ENCODE data around the gene CDC34.
A peak's percentile ranks its signal among the peaks of the same experiment; 100 is the strongest.
"Not testable (repeated sequence)": the region's sequence is repeated elsewhere in the genome, so short reads cannot be mapped to it uniquely, and the experiment has no call there.

The CDC34 gene

GRCh38 chr19:579842-580155 lies 48.2 kb downstream of the CDC34 start:
- Histone ChIP-seq H3K9ac (no peak overlapping the region), H3K4me1 (peaks cover 35% of the 10 kb centered on the region), H4K20me1 (peaks cover 97% of the 10 kb centered on the region), H3K9me3 (no peaks in the 10 kb centered on the region), H3K4me2 (no peak overlapping the region), H3K36me3 (peaks cover 82% of the 10 kb centered on the region), H3K27ac (no peak overlapping the region), H3K27me3 (no peaks in the 10 kb centered on the region), H3K4me3 (no peak overlapping the region)
- no peak for TF ChIP-seq Cebpa-rat (IDR thresholded peaks at IDR 0.05)

GRCh38 chr19:580274-580835 lies 48.8 kb downstream of the CDC34 start:
- Histone ChIP-seq H3K4me1 (peaks cover 31% of the 10 kb centered on the region), H4K20me1 (peaks cover 97% of the 10 kb centered on the region), H3K4me2 (no peak overlapping the region), H3K27ac (no peak overlapping the region), H3K4me3 (no peak overlapping the region), H3K27me3 (no peaks in the 10 kb centered on the region), H3K36me3 (peaks cover 82% of the 10 kb centered on the region), H3K9ac (no peak overlapping the region), H3K9me3 (no peaks in the 10 kb centered on the region)
- TF ChIP-seq Cebpa-rat (IDR thresholded peaks at IDR 0.05), result no peak

- Histone ChIP-seq H3K9ac (no peak overlapping the region), H3K4me1 (peaks cover 20% of the 10 kb centered on the region), H3K4me3 (no peak overlapping the region), H3K27me3 (no peaks in the 10 kb centered on the region; the same call in 1 of the 2 replicates), H3K36me3 (peaks cover 75% of the 10 kb centered on the region), H4K20me1 (peaks cover 97% of the 10 kb centered on the region), H3K27ac (no peak overlapping the region), H3K9me3 (no peaks in the 10 kb centered on the region), H3K4me2 (no peak overlapping the region)
- no peak for TF ChIP-seq Cebpa-rat (IDR thresholded peaks at IDR 0.05)
These were observed 50.0 kb downstream of the CDC34 start for GRCh38 chr19:581399-582111.

GRCh38 chr19:582497-583197 lies 51.1 kb downstream of the CDC34 start:
- TF ChIP-seq Cebpa-rat (IDR thresholded peaks at IDR 0.05), result no peak
- no peak overlapping the region for H3K9ac ChIP-seq

GRCh38 chr19:583198-583967 lies 51.8 kb downstream of the CDC34 start:
- H3K4me2 ChIP-seq, result no peak overlapping the region
- no peaks in the 10 kb centered on the region for H3K9me3 ChIP-seq
- H4K20me1 ChIP-seq, result peaks cover 90% of the 10 kb centered on the region

More at GRCh38 chr19:582497-583197, 51.1 kb downstream of the CDC34 start:
- Histone ChIP-seq H3K9me3 (no peaks in the 10 kb centered on the region), H3K4me3 (no peak overlapping the region), H3K27me3 (peaks cover under 1% of the 10 kb centered on the region; the same call in 1 of the 2 replicates), H3K27ac (no peak overlapping the region), H3K4me1 (peaks cover 14% of the 10 kb centered on the region), H3K4me2 (no peak overlapping the region), H4K20me1 (peaks cover 90% of the 10 kb centered on the region), H3K36me3 (peaks cover 64% of the 10 kb centered on the region)

GRCh38 chr19:583968-584239 lies 52.3 kb downstream of the CDC34 start:
- Histone ChIP-seq H3K27me3 (peaks cover 13% of the 10 kb centered on the region), H3K27ac (no peak overlapping the region), H4K20me1 (peaks cover 90% of the 10 kb centered on the region), H3K4me1 (peaks cover 27% of the 10 kb centered on the region), H3K9me3 (no peaks in the 10 kb centered on the region), H3K36me3 (peaks cover 51% of the 10 kb centered on the region), H3K4me3 (no peak overlapping the region), H3K4me2 (peak overlapping the region; percentile 17; the same call in 1 of the 2 replicates), H3K9ac (no peak overlapping the region)
- TF ChIP-seq Cebpa-rat (IDR thresholded peaks at IDR 0.05), result no peak

More at GRCh38 chr19:583198-583967, 51.8 kb downstream of the CDC34 start:
- TF ChIP-seq Cebpa-rat (IDR thresholded peaks at IDR 0.05), result no peak
- peaks cover 8% of the 10 kb centered on the region for H3K27me3 ChIP-seq
- H3K36me3 ChIP-seq, result peaks cover 56% of the 10 kb centered on the region
- H3K4me3 ChIP-seq, result no peak overlapping the region
- H3K27ac ChIP-seq, result no peak overlapping the region
- H3K4me1 ChIP-seq, result peaks cover 22% of the 10 kb centered on the region
- H3K9ac ChIP-seq, result no peak overlapping the region

GRCh38 chr19:584240-585001 lies 52.9 kb downstream of the CDC34 start:
- Histone ChIP-seq H3K4me1 (peaks cover 32% of the 10 kb centered on the region), H3K27ac (no peak overlapping the region), H3K4me3 (no peak overlapping the region), H3K27me3 (peaks cover 19% of the 10 kb centered on the region), H3K36me3 (peaks cover 46% of the 10 kb centered on the region), H3K9me3 (no peaks in the 10 kb centered on the region), H3K4me2 (peak overlapping the region; percentile 17; the same call in 1 of the 2 replicates), H3K9ac (no peak overlapping the region), H4K20me1 (peaks cover 90% of the 10 kb centered on the region)
- TF ChIP-seq Cebpa-rat (IDR thresholded peaks at IDR 0.05), result no peak

- peaks cover 23% of the 10 kb centered on the region for H3K27me3 ChIP-seq
- H3K36me3 ChIP-seq, result peaks cover 39% of the 10 kb centered on the region
- H3K4me1 ChIP-seq, result peaks cover 32% of the 10 kb centered on the region
- H3K9ac ChIP-seq, H3K9me3 ChIP-seq, H3K4me3 ChIP-seq, H3K4me2 ChIP-seq, H3K27ac ChIP-seq: not testable (repeated sequence)
- H4K20me1 ChIP-seq, result peaks cover 83% of the 10 kb centered on the region
These were observed 53.6 kb downstream of the CDC34 start for GRCh38 chr19:585146-585545.

- H3K9ac ChIP-seq, result no peak overlapping the region
- peaks cover 32% of the 10 kb centered on the region for H3K4me1 ChIP-seq
- H4K20me1 ChIP-seq, result peaks cover 83% of the 10 kb centered on the region
- H3K4me3 ChIP-seq, result no peak overlapping the region
- peaks cover 27% of the 10 kb centered on the region for H3K27me3 ChIP-seq
- H3K9me3 ChIP-seq, result no peaks in the 10 kb centered on the region
- no peak for TF ChIP-seq Cebpa-rat (IDR thresholded peaks at IDR 0.05)
- peaks cover 34% of the 10 kb centered on the region for H3K36me3 ChIP-seq
- H3K4me2 ChIP-seq, result no peak overlapping the region
- H3K27ac ChIP-seq, result no peak overlapping the region
These were observed 54.1 kb downstream of the CDC34 start for GRCh38 chr19:585551-586110.

Measured in BLaER1 (cell line).